Kidney (tissue), 14 donors: ENCODE data around the gene ITGA3. TPM values are rescaled to one million over a fixed set of nuclear protein-coding genes. Genes with fewer than 3 reads are reported as not detected.

Experiments used
- DNase-seq, 5 donors: peaks; one replicate each; pipeline ENCODE4 v3.0.0-alpha.2; 2013 to 2020
- FAIRE-seq: peaks from 2 replicates; lab custom pipeline; 2012; peaks lifted over from hg19 to GRCh38; lab: Jason Lieb, UNC
- H3K27ac ChIP-seq, 2 donors: one replicate each; pipeline ENCODE4 v1.7.0; 2013; ENCODE audit warnings: low read depth in 2 of 2, low read length in 2 of 2, inconsistent platforms in 1 of 2
- H3K27me3 ChIP-seq: one replicate; pipeline ENCODE4 v1.7.1; 2013; ENCODE audit warnings: low read length, inconsistent platforms; ENCODE audit not compliant: control insufficient read depth, insufficient read depth
- H3K36me3 ChIP-seq, 3 donors: one replicate each; pipeline versions ENCODE4 v1.7.0 to v1.7.1; 2013; ENCODE audit warnings: low read length in 3 of 3, control low read depth in 1 of 3, inconsistent platforms in 1 of 3; ENCODE audit not compliant: insufficient read depth in 3 of 3, control insufficient read depth in 2 of 3
- H3K4me1 ChIP-seq, 3 donors: one replicate each; pipeline versions ENCODE4 v1.7.0 to v1.7.1; 2013; ENCODE audit warnings: low read length in 3 of 3, inconsistent platforms in 1 of 3, low read depth in 1 of 3; ENCODE audit not compliant: control insufficient read depth in 2 of 3, insufficient read depth in 2 of 3
- H3K4me3 ChIP-seq, 3 donors: one replicate each; pipeline versions ENCODE4 v1.7.0 to v1.8.1; 2013; ENCODE audit warnings: low read length in 3 of 3, control low read depth in 1 of 3, inconsistent platforms in 1 of 3
- H3K9ac ChIP-seq, 3 donors: one replicate each; pipeline versions ENCODE4 v1.7.0 to v1.7.1; 2013; ENCODE audit warnings: low read length in 3 of 3, control low read depth in 1 of 3, inconsistent platforms in 1 of 3
- H3K9me3 ChIP-seq, 3 donors: one replicate each; pipeline versions ENCODE4 v1.7.0 to v1.7.1; 2013; ENCODE audit warnings: low read length in 3 of 3, control low read depth in 1 of 3, inconsistent platforms in 1 of 3; ENCODE audit not compliant: control insufficient read depth in 2 of 3, insufficient read depth in 1 of 3
- intact Hi-C: fragments of 100-400 bp; cut with DNase I; formaldehyde crosslinking; loops from one replicate; pipeline ENCODE4 v1.11.1; 2022
- polyA plus RNA-seq: library from polyadenylated mRNA; stranded (reverse); fragments of 350-450 nt; fragmentation: Illumina TruSeq; extraction: RNeasy Lipid Tissue Mini Kit (QIAGEN cat#74804); gene quantifications from one replicate; pipeline ENCODE4 v1.2.3, GENCODE V29; 2014; ENCODE audit warnings: low read depth, low replicate concordance; ENCODE audit not compliant: insufficient read depth
- total RNA-seq: library from RNA; stranded (reverse); fragmentation: NEBNext Ultra II Directional; extraction: Animal tissue kit (Norgen Biotek cat#: 25700); gene quantifications from one replicate; pipeline ENCODE4 v1.2.1, GENCODE V29; 2021
- TF ChIP-seq, protein P1 (sequence below): IDR thresholded peaks from 3 replicates; pipeline ENCODE4 v1.5.1; 2012; ENCODE audit warnings: mild to moderate bottlenecking, moderate library complexity, borderline replicate concordance; ENCODE audit not compliant: insufficient read depth; ENCODE audit errors: extremely low read depth
- donor health status: control.
- donor health status: control.
- donor health status: control.
- donor health status: control.
- donor health status: control.
- donor health status: DM: yes; HTN: yes; CAD: no.
- donor health status: Normal renal cell carcinoma (clear cell type).

ITGA3 gene
- total and polyA plus RNA-seq, 2 donors from 2014 or later: 117 to 367 TPM

- H3K36me3 ChIP-seq: no peaks in the 10 kb centered on the region
- H3K27me3 ChIP-seq: no peaks in the 10 kb centered on the region
- no peak for FAIRE-seq
- H3K9ac ChIP-seq: peak overlapping the region in 1 of 3 donors; percentile 34
- H3K27ac ChIP-seq: peak overlapping the region; percentile 48 to 59
- TF ChIP-seq, protein P1, sequence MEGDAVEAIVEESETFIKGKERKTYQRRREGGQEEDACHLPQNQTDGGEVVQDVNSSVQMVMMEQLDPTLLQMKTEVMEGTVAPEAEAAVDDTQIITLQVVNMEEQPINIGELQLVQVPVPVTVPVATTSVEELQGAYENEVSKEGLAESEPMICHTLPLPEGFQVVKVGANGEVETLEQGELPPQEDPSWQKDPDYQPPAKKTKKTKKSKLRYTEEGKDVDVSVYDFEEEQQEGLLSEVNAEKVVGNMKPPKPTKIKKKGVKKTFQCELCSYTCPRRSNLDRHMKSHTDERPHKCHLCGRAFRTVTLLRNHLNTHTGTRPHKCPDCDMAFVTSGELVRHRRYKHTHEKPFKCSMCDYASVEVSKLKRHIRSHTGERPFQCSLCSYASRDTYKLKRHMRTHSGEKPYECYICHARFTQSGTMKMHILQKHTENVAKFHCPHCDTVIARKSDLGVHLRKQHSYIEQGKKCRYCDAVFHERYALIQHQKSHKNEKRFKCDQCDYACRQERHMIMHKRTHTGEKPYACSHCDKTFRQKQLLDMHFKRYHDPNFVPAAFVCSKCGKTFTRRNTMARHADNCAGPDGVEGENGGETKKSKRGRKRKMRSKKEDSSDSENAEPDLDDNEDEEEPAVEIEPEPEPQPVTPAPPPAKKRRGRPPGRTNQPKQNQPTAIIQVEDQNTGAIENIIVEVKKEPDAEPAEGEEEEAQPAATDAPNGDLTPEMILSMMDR: no peak
- no peaks in the 10 kb centered on the region for H3K9me3 ChIP-seq
- DNase-seq: peak in 2 of 5 donors; percentile 60 to 96
- intact Hi-C loops: no loop called here
- H3K4me1 ChIP-seq: peaks cover 2 to 25% (median 9%) of the 10 kb centered on the region in 3 donors
- no peak overlapping the region for H3K4me3 ChIP-seq
These were observed 12.4 kb upstream of the ITGA3 start for GRCh38 chr17:50043290-50044148.

GRCh38 chr17:50044483-50044882 lies 11.4 kb upstream of the ITGA3 start:
- Histone ChIP-seq H3K4me1 (peaks cover 2 to 25% (median 9%) of the 10 kb centered on the region in 3 donors), H3K9ac (peak overlapping the region in 1 of 3 donors; percentile 34), H3K4me3 (no peak overlapping the region), H3K27ac (peak overlapping the region in 1 of 2 donors; percentile 59), H3K36me3 (no peaks in the 10 kb centered on the region), H3K9me3 (no peaks in the 10 kb centered on the region), H3K27me3 (no peaks in the 10 kb centered on the region)
- FAIRE-seq (no peak), DNase-seq (peak in 1 of 5 donors; percentile 32)
- TF ChIP-seq, protein P1: no peak
- intact Hi-C loops: no loop called here

- no peak for FAIRE-seq
- TF ChIP-seq, protein P1: no peak
These were observed 10.8 kb upstream of the ITGA3 start for GRCh38 chr17:50045154-50045553.

More at GRCh38 chr17:50045154-50045553, 10.8 kb upstream of the ITGA3 start:
- intact Hi-C loops: no loop called here
- no peak overlapping the region for H3K9ac ChIP-seq
- H3K4me1 ChIP-seq: peaks cover 2 to 25% (median 9%) of the 10 kb centered on the region in 3 donors
- DNase-seq: peak in 1 of 5 donors; percentile 74
- H3K9me3 ChIP-seq: no peaks in the 10 kb centered on the region
- no peaks in the 10 kb centered on the region for H3K36me3 ChIP-seq
- H3K4me3 ChIP-seq: no peak overlapping the region
- H3K27ac ChIP-seq: no peak overlapping the region
- no peaks in the 10 kb centered on the region for H3K27me3 ChIP-seq
